Stimulated activated CD8-positive, alpha-beta memory T cell treated with anti-CD3 and anti-CD28 coated beads, Interleukin-4, amount 100 ng/mL, for 1 hour (primary cell): Measurements from ENCODE around the gene POLR2M.

Experiments used
- DNase-seq, 2 donors: peaks; one replicate each; pipeline ENCODE4 v3.0.0-alpha.2; 2020; ENCODE audit warnings: low read depth in 2 of 2, low spot score in 1 of 2

Gene POLR2M

DNA sequence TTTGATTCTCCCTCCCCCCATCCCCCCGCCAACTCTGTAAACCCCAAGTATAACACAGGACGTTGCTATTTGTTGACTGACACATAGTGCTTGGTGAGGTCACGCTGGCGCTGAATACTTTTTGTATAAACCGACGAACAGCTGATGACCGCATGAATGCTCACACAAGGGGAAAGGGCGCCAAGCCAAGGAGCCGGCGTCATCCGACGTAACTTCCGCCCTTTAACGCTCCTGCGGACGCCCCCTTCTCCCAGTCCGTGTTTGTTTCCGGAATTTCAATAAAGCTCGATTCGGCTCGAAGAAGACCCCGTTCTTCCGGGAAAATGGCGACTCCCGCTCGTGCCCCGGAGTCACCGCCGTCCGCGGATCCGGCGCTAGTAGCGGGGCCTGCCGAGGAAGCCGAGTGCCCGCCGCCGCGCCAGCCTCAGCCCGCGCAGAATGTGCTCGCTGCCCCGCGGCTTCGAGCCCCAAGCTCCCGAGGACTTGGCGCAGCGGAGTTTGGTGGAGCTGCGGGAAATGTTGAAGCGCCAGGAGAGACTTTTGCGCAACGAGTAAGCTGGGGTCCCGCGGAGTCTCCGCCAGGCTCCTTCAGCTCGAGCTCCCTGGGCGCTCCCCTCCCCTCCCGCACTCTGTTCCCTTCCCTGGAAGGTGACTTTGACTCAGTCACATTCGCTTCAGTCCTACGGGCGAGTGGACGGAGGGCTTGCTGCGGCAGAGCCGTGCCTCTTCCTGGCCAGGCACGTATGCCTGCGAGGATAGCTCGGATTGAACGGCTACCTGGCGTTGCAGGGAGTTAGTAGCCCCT lies at the start of gene POLR2M:
Gene POLR2M, plus strand, starts transcription at position 310 of the 805 bp plus-strand sequence. Its CDS starts 129 bp downstream, at position 439.
- DNase-seq, result peak; percentile 71 to 79

DNA sequence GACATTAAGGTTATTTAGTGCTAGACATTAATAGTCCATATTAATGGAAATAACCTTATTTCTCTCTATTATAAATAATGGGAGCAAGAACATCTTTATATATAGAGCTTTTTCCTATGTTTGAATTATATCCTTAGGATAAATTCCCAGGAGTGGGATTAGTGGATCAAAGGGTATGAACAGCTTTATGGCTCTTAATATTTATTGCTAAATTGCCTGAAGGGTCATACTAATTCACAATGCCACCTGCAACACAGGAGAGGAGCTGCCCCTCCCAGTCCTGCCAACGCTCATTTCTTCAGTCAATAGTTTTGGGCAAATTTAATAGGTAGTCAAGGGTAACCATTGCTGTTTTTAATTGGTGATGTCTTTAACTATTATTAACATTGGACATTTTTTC lies 48.9 kb upstream of the POLR2M start:
- DNase-seq, result no peak

- DNase-seq, result no peak
These were observed 44.3 kb upstream of the POLR2M start for GRCh38 chr15:57662091-57662744.

GRCh38 chr15:57662802-57663201 lies 43.7 kb upstream of the POLR2M start:
- no peak for DNase-seq

DNA sequence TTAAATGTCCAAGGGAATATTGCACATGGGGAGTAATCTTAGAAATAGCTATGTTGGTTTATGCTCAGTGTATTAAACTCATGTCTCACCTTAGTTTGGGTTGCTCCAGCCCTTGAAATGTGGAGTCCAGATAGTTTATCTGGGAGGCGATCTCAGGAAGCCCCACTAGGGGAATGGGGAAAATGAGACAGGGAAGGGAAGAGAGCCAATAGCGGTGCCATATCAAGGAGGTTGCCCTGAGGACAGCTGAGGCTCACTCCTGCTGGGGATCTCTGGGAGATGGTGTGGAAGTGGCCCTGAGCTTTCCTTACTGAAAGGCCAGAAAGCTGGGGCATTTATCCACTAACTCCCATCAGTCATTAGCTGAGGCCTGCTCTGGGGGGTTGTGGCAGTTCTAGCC lies 43.3 kb upstream of the POLR2M start:
- DNase-seq, result no peak

DNA sequence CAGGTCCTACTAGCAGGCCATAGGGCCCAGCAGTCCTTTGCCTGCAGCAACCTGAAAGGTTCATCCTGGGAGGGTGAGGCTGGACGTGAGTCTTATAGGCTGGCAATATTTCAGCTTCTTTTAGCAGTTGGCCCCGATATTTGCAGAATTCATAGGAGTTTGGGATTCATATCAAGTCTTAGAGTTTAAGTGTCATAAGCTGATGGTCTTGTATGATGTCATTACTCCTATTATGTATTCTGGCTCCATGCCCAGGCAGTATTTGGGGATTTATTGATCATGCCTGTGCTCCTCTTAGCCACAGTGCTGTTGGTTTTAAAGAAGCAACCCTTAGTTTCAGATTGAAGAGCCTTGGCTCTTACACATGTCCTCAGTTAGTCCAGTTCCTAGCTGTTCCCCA lies 41.3 kb upstream of the POLR2M start:
- DNase-seq, result no peak

DNA sequence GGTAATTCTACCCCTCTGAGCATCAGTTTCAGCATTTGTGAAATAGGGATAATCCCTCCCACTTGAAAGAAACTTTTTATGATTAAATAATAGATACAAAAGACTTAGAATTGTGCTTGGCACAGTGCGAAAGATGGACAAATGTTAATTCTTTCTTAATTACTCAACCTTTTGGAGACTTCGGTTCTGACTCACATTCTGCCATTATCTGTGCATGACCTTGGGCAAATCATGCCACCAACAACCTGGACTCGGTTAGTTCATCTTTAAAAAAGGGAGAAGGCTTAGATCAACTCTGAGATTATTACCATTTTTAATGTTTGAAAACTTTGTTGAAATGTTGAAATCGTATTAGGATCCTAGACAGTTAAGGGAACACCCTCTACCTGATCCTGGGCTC lies 40.6 kb upstream of the POLR2M start:
- DNase-seq, result no peak

GRCh38 chr15:57667171-57667849 lies 39.2 kb upstream of the POLR2M start:
- DNase-seq, result no peak

- DNase-seq, result no peak
These were observed 38.5 kb upstream of the POLR2M start for GRCh38 chr15:57668016-57668415.

- DNase-seq, result no peak
These were observed 34.9 kb upstream of the POLR2M start for GRCh38 chr15:57671636-57672035.

GRCh38 chr15:57675481-57676181 lies 30.9 kb upstream of the POLR2M start:
- no peak for DNase-seq

DNA sequence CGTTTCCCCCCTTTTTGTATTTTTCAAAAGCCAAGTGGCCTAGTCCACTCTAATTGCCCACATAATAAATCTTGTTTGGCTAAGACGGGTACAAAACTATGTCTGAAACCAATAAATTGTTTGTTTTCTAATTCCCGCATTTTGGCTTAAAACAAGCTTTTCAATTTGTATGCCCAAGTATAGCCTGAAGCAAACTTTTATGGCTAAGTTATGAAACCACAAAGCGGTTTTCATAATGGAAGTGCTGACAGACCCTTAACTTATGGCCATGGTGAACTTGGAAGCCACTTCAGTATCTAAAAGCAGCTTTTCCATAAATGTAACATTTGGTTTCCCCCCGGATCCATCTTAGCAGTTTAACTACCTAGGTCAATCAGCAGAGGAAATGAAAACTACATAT lies 29.9 kb upstream of the POLR2M start:
- DNase-seq, result no peak

- DNase-seq, result no peak
These were observed 29.3 kb upstream of the POLR2M start for GRCh38 chr15:57677204-57677603.

DNA sequence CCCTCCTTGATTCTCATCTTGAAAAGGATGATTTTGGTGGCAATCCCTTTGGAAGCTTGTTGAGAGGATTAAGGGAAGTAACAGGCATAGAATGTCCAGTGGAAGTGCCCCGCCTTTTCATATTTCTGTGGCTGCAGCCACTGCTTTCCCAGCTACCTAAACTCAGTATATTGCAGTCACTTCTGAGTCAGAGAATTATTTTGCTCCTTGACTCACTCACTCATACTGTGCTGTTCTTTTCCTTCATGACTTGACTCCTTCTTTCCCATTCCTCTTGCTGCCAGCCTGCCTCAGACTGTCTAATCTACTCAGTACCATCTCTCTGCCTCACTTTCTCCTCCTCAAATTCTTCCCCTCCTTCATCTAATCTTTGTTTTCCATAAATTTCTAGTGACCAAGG lies 26.5 kb upstream of the POLR2M start:
- DNase-seq, result no peak

GRCh38 chr15:57681011-57681410 lies 25.5 kb upstream of the POLR2M start:
- no peak for DNase-seq

GRCh38 chr15:57683481-57683880 lies 23.0 kb upstream of the POLR2M start:
- DNase-seq, result no peak

GRCh38 chr15:57684491-57685151 lies 21.9 kb upstream of the POLR2M start:
- DNase-seq, result no peak

DNA sequence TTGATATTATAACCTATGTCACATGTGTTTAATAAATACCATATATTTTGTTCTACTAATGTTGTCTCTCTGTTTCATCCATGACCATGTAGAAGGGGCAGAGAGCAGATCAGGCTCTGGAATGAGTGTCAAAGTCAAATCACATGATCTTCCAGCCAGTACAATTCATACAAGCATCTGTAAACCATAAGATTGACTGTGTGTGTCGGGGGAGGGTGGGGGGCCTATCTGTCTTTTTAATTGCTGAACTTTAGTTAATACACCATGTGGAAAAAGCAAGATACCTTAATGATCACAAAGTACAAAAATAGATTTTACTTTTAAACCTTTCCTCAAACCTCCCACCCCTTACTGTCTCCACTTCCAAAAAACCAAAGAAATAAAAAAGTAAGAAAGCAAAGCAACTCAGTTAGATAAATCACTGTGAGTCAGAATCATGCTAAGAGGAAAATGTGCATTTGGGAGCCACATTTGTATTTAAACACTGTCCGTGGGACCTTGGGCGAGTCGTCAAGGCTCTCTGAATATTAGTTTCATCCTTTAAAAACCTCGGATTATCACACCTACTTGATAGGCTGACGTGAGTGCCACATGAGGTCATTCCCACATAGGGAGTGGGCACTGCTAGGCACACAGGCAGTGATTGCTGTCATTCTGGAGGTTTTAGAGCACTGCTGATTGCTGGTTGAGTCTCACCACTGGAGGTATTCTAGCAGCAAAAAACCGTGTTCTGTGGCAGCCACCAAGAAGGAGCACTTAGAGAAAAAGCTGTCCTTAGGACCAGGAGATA lies 21.0 kb upstream of the POLR2M start:
- DNase-seq, result no peak

GRCh38 chr15:57686657-57687056 lies 19.9 kb upstream of the POLR2M start:
- no peak for DNase-seq

DNA sequence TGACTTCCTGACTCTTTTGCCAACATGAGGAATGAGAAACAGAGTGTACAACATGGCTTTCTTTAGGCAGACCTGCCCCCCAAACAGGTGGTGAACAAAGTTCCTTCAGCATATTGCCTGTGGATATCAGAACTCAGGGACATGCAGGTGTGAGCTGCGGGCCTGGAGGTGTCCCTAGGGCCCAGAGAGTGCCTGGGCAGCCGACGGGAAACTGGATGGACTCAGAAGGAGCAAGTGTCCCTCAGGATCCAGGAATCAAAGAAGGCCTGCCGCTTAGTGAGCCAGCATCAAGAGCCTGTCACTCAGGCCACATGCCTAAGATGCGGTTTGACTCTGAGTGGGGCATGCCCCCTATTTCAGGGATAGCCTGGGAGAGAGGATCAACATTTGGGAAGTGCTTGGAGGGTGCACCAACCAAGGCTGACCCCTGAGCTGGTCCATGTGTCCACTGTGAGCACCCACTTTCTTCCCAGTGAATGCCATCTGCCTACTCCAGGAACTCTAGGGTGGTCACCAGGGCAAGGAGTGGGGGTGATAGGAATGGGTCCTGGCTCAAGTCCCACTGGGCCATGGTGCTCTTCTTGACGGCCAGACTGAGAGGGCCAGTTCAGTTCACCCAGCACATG lies 16.1 kb upstream of the POLR2M start:
- no peak for DNase-seq
